A549 (cell line): ENCODE results near the gene TSSC4. TPM values are rescaled to one million over a fixed set of nuclear protein-coding genes. Genes with fewer than 3 reads are reported as not detected.

Source experiments
- ATAC-seq, 2 experiments: fragments of 200-7000 bp in 1 of 2; fragments of >200 bp in 1 of 2; cut with Nextera tagmentation in 1 of 2; cut with Tn5 transposase in 1 of 2; 3 replicates each; pipeline versions ENCODE4 v1.8.0 to v1.9.1; 2018 to 2020; ENCODE audit warnings: mild to moderate bottlenecking in 1 of 2, moderate library complexity in 1 of 2
- CTCF ChIA-PET: fragments of 300-600 bp; sonication (Branson Sonifier 250); formaldehyde crosslinking; extraction: SDS; loops from one replicate; lab custom pipeline; 2021; ENCODE audit warnings: antibody characterized with exemption, inconsistent platforms; lab: Yijun Ruan, JAX
- POLR2A ChIA-PET: fragments of 350-600 bp; formaldehyde crosslinking; extraction: SDS; loops from one replicate; lab custom pipeline; 2021; ENCODE audit warnings: antibody characterized with exemption, inconsistent platforms; lab: Yijun Ruan, JAX
- DNase-seq, 2 experiments: peaks; one replicate each; pipeline versions ENCODE4 v3.0.0 to v3.0.0-alpha.2; 2011 to 2016; ENCODE audit warnings: low read depth in 1 of 2, low spot score in 1 of 2
- FAIRE-seq: peaks from 2 replicates; lab custom pipeline; 2011; peaks lifted over from hg19 to GRCh38; lab: Jason Lieb, UNC
- H3K27ac ChIP-seq, 2 experiments: fragments of >200 bp; sonication (Bioruptor Twin); formaldehyde crosslinking; 3 replicates each; pipeline ENCODE4 v1.5.1; 2016 to 2017
- H3K4me1 ChIP-seq: fragments of >200 bp; sonication (Bioruptor Twin); formaldehyde crosslinking; 3 replicates; pipeline ENCODE4 v1.6.1; 2016
- H3K4me2 ChIP-seq: fragments of >200 bp; sonication (Bioruptor Twin); formaldehyde crosslinking; 3 replicates; pipeline ENCODE4 v1.6.1; 2016
- H3K4me3 ChIP-seq: fragments of >200 bp; sonication (Bioruptor Twin); formaldehyde crosslinking; 3 replicates; pipeline ENCODE4 v1.5.1; 2016
- H3K9me3 ChIP-seq: fragments of >200 bp; sonication (Bioruptor Twin); formaldehyde crosslinking; 3 replicates; pipeline ENCODE4 v1.6.1; 2016
- BHLHE40 ChIP-seq: IDR thresholded peaks from 2 replicates; pipeline ENCODE4 v1.6.1; 2012; ENCODE audit warnings: low read depth, low read length, inconsistent platforms
- CBX2 ChIP-seq: fragments of 200-600 bp; sonication (generic); IDR thresholded peaks from 2 replicates; pipeline ENCODE4 v1.6.1; 2016; ENCODE audit warnings: low read depth, mild to moderate bottlenecking, borderline replicate concordance
- CBX8 ChIP-seq: fragments of 200-600 bp; sonication (generic); IDR thresholded peaks from 2 replicates; pipeline ENCODE4 v1.6.1; 2016
- CEBPB ChIP-seq, 2 experiments: fragments of >200 bp in 1 of 2; sonication (Bioruptor Twin) in 1 of 2; formaldehyde crosslinking in 1 of 2; IDR thresholded peaks; 2 replicates each; pipeline ENCODE4 v1.6.1; 2012 to 2016
- CHD4 ChIP-seq: fragments of 200-600 bp; sonication (generic); IDR thresholded peaks from 2 replicates; pipeline ENCODE4 v1.6.1; 2016; ENCODE audit warnings: antibody characterized with exemption, mild to moderate bottlenecking, borderline replicate concordance
- EHF ChIP-seq: fragments of 250-450 bp; sonication (Bioruptor Pico); IDR thresholded peaks from 2 replicates; pipeline ENCODE4 v1.5.0; 2020; ENCODE audit warnings: mild to moderate bottlenecking
- ESRRA ChIP-seq: fragments of 150-350 bp; IDR thresholded peaks from 2 replicates; pipeline ENCODE4 v1.6.1; 2014; ENCODE audit warnings: mild to moderate bottlenecking, low read length, borderline replicate concordance
- FOSB ChIP-seq: fragments of 250-450 bp; sonication (Bioruptor Pico); IDR thresholded peaks from 2 replicates; pipeline ENCODE4 v1.5.0; 2020; ENCODE audit warnings: mild to moderate bottlenecking, moderate library complexity
- HDAC2 ChIP-seq: fragments of 200-600 bp; sonication (generic); IDR thresholded peaks from 2 replicates; pipeline ENCODE4 v1.6.1; 2016
- HOXA7 ChIP-seq: fragments of 250-450 bp; sonication (Bioruptor Pico); IDR thresholded peaks from 2 replicates; pipeline ENCODE4 v1.5.0; 2020; ENCODE audit warnings: mild to moderate bottlenecking, moderate library complexity
- HOXB13 ChIP-seq: fragments of 250-450 bp; sonication (Bioruptor Pico); IDR thresholded peaks from 2 replicates; pipeline ENCODE4 v1.5.0; 2020; ENCODE audit warnings: low read depth, mild to moderate bottlenecking, moderate library complexity
- JUN ChIP-seq, 2 experiments: fragments of >200 bp; sonication (Bioruptor Twin); formaldehyde crosslinking; IDR thresholded peaks; 2 replicates in 1 of 2; 3 replicates in 1 of 2; pipeline ENCODE4 v1.6.1; 2016 to 2017
- KDM5A ChIP-seq: fragments of 200-600 bp; sonication (generic); IDR thresholded peaks from 2 replicates; pipeline ENCODE4 v1.6.1; 2016; ENCODE audit warnings: antibody characterized with exemption, mild to moderate bottlenecking
- MAFK ChIP-seq: fragments of 450-650 bp; IDR thresholded peaks from 2 replicates; pipeline ENCODE4 v1.6.1; 2014; ENCODE audit not compliant: partially characterized antibody
- MAZ ChIP-seq: fragments of 150-350 bp; IDR thresholded peaks from 2 replicates; pipeline ENCODE4 v1.6.1; 2014; ENCODE audit warnings: antibody characterized with exemption, low read depth, low read length, borderline replicate concordance
- NPAS2 ChIP-seq: fragments of 250-450 bp; sonication (Bioruptor Pico); IDR thresholded peaks from 2 replicates; pipeline ENCODE4 v1.8.0; 2022; ENCODE audit warnings: mild to moderate bottlenecking, moderate library complexity, borderline replicate concordance
- PHF8 ChIP-seq: fragments of 200-600 bp; sonication (generic); IDR thresholded peaks from 2 replicates; pipeline ENCODE4 v1.6.1; 2016; ENCODE audit warnings: low read depth, mild to moderate bottlenecking, antibody characterized with exemption, moderate library complexity, borderline replicate concordance
- POLR2A ChIP-seq: IDR thresholded peaks from 2 replicates; pipeline ENCODE4 v1.6.1; 2012; ENCODE audit warnings: mild to moderate bottlenecking, low read length
- RAD21 ChIP-seq, 2 experiments: fragments of >200 bp in 1 of 2; sonication (Bioruptor Twin) in 1 of 2; formaldehyde crosslinking in 1 of 2; IDR thresholded peaks in 1 of 2; conservative IDR thresholded peaks in 1 of 2; 2 replicates in 1 of 2; 3 replicates in 1 of 2; pipeline ENCODE4 v1.6.1; 2012 to 2018; ENCODE audit warnings: inconsistent platforms in 1 of 2
- RARB ChIP-seq: fragments of 250-450 bp; sonication (Bioruptor Pico); IDR thresholded peaks from 2 replicates; pipeline ENCODE4 v1.8.0; 2021; ENCODE audit warnings: mild to moderate bottlenecking, moderate library complexity
- RCOR1 ChIP-seq: fragments of 150-350 bp; IDR thresholded peaks from 2 replicates; pipeline ENCODE4 v1.6.1; 2014; ENCODE audit warnings: antibody characterized with exemption, low read length, low read depth
- SMC3 ChIP-seq: fragments of >200 bp; sonication (Bioruptor Twin); formaldehyde crosslinking; IDR thresholded peaks from 3 replicates; pipeline ENCODE4 v1.6.1; 2018; ENCODE audit warnings: inconsistent platforms
- ZFP36 ChIP-seq: fragments of 450-650 bp; IDR thresholded peaks from 2 replicates; pipeline ENCODE4 v1.6.1; 2014; ENCODE audit warnings: borderline replicate concordance; ENCODE audit not compliant: partially characterized antibody
- ZNF302 ChIP-seq: fragments of 250-450 bp; sonication (Bioruptor Pico); IDR thresholded peaks from 2 replicates; pipeline ENCODE4 v1.9.0; 2021; ENCODE audit warnings: inconsistent platforms, mild to moderate bottlenecking, moderate library complexity
- WGBS: methylation state at CpG from one replicate; pipeline ENCODE4 v1.1.6; 2017; ENCODE audit errors: missing lambda C conversion rate; 5-methylcytosine and 5-hydroxymethylcytosine counted together
- polyA plus RNA-seq, 4 experiments: library from polyadenylated mRNA; depleted of rRNA in 3 of 4; stranded (reverse); fragments of >200 nt; fragmentation: RNase III in 1 of 4; extraction: RNeasy Plus Mini Kit Qiagen cat#74134 plus additional on column Dnase treatment in 1 of 4; gene quantifications; 2 replicates in 3 of 4; 3 replicates in 1 of 4; pipeline ENCODE4 v1.2.3, GENCODE V29; 2011 to 2017
- TF ChIP-seq, protein P1 (sequence below): fragments of >200 bp; sonication (Bioruptor Twin); formaldehyde crosslinking; IDR thresholded peaks from 3 replicates; pipeline ENCODE4 v1.6.1; 2016
- TF ChIP-seq, protein P2 (sequence below): IDR thresholded peaks from 2 replicates; pipeline ENCODE4 v1.6.1; 2012; ENCODE audit warnings: low read depth, borderline replicate concordance
- TF ChIP-seq, protein P3 (sequence below): fragments of 250-450 bp; sonication (Bioruptor Pico); IDR thresholded peaks from 2 replicates; pipeline ENCODE4 v1.5.0; 2020; ENCODE audit warnings: low read depth, mild to moderate bottlenecking, moderate library complexity

Gene TSSC4
- polyA plus RNA-seq, 2 of the 4 experiments (the other 2 are of a cell fraction) = 21.8 to 45.5 TPM

DNA sequence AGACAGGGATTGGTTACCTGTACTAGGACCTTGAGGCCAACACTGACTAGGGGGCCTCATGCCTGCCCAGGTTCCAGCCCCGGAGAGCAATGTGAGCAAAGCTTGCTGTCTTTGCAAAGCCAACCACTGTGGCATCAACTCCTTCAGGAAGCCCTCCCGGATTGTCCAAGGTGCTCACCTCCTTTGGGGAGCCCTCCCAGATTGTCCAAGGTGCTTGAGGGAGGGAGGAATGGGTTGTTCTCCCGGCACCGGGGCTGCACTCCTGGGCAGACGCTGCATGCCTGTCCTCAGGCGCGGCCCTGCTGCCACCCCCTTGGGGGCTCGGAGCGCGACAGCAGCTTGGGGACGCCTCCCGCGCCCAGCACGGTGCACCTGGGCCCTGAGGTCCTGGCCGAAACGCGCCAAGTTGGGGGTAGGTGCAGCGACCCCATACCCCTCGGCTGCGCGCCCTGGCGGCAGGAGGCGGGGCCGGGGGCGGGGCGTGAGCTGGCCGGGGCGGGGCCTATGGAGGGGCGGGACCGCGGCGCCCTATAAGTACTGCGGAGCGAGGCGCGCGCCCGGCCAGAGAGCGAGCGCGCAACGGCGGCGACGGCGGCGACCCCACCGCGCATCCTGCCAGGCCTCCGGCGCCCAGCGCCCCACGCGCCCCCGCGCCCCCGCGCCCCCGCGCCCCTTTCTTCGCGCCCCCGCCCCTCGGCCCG, 23.6 kb upstream of the TSSC4 start, which contains the start of gene CD81:
CD81 (plus strand) TSS at position 560 of the 701 bp plus-strand sequence. CDS start 240 bp downstream, outside the sequence.
- no peaks in the 10 kb centered on the region for H3K9me3 ChIP-seq
- peak; percentile 38 to 80 for ATAC-seq
- peak; percentile 32 to 41 for DNase-seq
- peak within 1 kb of the TSS; percentile 100 for H3K4me3 ChIP-seq
- peak within 1 kb of the TSS; percentile 91 for H3K4me2 ChIP-seq
- TF ChIP-seq, protein P1, sequence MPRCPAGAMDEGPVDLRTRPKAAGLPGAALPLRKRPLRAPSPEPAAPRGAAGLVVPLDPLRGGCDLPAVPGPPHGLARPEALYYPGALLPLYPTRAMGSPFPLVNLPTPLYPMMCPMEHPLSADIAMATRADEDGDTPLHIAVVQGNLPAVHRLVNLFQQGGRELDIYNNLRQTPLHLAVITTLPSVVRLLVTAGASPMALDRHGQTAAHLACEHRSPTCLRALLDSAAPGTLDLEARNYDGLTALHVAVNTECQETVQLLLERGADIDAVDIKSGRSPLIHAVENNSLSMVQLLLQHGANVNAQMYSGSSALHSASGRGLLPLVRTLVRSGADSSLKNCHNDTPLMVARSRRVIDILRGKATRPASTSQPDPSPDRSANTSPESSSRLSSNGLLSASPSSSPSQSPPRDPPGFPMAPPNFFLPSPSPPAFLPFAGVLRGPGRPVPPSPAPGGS = peak; percentile 69; the same call in 2 of the 3 replicates
- TF ChIP-seq MAZ (no peak), NPAS2 (no peak), ZFP36 (peak; percentile 91), CEBPB (IDR thresholded peaks at IDR 0.05) (no peak), ESRRA (no peak), EHF (CRISPR knock-in tag) (no peak), JUN (IDR thresholded peaks at IDR 0.05) (peak in 1 of 2 experiments; percentile 60; a peak in 1 of 5 replicates), HOXB13 (CRISPR knock-in tag) (no peak), POLR2A (peak; percentile 89), KDM5A (no peak), HDAC2 (no peak)
- FAIRE-seq = no peak
- ChIA-PET POLR2A (interaction anchor here (0.5 to 2.8 kb wide), 14 partner anchors 9 to 1871 kb away, joined by 3 to 26 read pairs (median 4); partner anchors contain the start of gene TSSC4), CTCF (interaction anchor here (1.2 to 3.8 kb wide), 6 partner anchors 10 to 156 kb away, joined by 3 to 19 read pairs (median 4); partner anchors contain the start of gene TSSC4)
- H3K4me1 ChIP-seq = peaks cover 32% of the 10 kb centered on the region
- peak within 1 kb of the TSS; percentile 92 to 98 for H3K27ac ChIP-seq
- 36% methylated on average over 4 of the region's 65 CpGs for WGBS

DNA sequence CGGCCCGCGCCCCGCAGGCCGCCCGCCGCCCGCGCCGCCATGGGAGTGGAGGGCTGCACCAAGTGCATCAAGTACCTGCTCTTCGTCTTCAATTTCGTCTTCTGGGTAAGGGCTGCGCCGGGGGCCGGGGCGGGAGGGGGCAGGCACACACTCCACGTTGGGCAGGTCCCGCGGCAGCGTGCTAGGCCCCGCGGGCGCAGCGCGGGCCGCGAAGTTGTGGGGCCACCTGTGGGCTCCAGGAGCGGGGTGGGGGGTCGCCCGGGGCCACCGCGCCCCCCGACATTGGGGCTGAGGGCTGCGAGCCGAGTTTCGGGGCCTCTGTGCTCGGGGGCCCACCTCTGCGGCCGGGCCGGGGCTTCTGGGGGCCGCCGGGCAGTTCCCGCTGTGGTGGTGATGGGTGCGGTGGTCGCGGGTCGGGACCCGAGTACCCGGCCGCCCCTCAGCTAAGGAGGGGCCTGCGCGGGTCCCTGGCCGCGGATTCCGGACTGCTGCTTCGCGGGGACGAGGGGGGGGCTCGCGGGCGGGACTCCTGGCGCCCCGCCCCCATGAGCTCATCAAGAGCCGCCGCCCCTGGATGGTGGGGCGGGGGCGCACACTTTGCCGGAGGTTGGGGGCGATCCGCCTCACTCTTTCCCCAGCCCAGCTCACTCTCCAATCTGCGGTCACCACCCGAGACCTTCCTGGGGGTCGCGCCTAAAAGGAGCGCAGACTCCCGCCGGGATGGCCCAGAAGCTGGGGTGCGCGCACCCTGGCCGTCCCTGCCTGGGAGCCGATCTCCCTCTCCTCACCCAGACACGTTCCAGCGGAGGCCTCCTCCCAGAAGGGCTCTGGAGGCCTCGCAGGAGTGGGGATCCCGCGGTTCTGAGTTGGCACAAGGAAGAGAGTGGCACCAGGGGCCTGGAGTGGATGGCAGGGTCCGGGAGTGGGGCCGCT, 22.8 kb upstream of the TSSC4 start:
- WGBS = 5% methylated on average over 8 of the region's 88 CpGs
- TF ChIP-seq, protein P2, sequence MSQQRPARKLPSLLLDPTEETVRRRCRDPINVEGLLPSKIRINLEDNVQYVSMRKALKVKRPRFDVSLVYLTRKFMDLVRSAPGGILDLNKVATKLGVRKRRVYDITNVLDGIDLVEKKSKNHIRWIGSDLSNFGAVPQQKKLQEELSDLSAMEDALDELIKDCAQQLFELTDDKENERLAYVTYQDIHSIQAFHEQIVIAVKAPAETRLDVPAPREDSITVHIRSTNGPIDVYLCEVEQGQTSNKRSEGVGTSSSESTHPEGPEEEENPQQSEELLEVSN = no peak
- peak; percentile 74; the same call in 1 of the 2 replicates for TF ChIP-seq PHF8
- ATAC-seq (peak; percentile 25 to 59; a peak in 5 of 6 replicates), FAIRE-seq (no peak), DNase-seq (peak; percentile 37 to 41)
- H3K4me1 ChIP-seq = peaks cover 39% of the 10 kb centered on the region
- ChIA-PET CTCF (interaction anchor here (0.9 to 3.8 kb wide), 4 partner anchors 11 to 155 kb away, joined by 4 to 19 read pairs (median 4); partner anchors contain the start of gene TSSC4), POLR2A (interaction anchor here (0.6 to 2.8 kb wide), 10 partner anchors 10 to 73 kb away, joined by 3 to 26 read pairs (median 6); partner anchors contain the start of gene TSSC4)
- H3K9me3 ChIP-seq = no peaks in the 10 kb centered on the region
- peak overlapping the region; percentile 92 to 98 for H3K27ac ChIP-seq
- peak overlapping the region; percentile 100 for H3K4me3 ChIP-seq
- H3K4me2 ChIP-seq = peak overlapping the region; percentile 91

DNA sequence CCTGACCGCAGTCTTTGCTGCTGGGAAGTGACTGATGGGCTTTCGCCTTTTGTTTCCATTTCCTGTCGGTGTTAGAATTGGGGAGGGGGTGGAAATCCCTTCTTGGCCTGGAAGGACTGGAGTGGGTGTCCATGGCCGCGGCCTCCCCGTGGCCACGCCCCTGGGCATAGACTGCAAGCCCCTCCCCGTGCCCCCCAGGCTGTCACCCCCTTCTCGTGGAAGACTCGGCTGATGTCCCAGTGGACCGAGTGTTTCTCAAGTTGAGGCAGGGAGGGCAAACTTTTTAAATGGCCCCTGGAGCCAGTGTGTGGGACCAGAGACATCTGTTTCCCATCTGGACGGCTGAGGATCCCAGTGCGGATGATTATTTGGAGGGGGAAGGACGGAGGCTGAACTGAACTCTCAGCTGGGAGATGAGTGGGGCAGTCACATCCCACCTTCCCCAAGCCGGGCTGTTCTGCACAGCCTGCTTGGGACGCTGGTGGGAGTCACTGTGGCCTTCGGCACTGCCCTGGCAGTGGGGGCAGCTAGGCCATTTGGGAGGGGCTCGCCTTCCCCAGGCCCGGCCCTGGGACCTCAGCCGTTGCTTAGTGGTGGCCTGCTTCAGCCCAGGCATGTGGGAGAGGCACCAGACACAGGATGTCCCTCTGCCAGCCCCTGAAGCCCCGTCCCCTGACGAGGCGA, 21.9 kb upstream of the TSSC4 start:
- ChIA-PET POLR2A (interaction anchor here (0.6 to 2.8 kb wide), 8 partner anchors 9 to 74 kb away, joined by 3 to 26 read pairs (median 5); partner anchors contain the start of gene TSSC4), CTCF (interaction anchor here (0.7 to 3.8 kb wide), 3 partner anchors 21 to 42 kb away, joined by 3 to 19 read pairs (median 4); partner anchors contain the start of gene TSSC4)
- Histone ChIP-seq H3K4me3 (peak overlapping the region; percentile 100), H3K4me1 (peaks cover 48% of the 10 kb centered on the region), H3K9me3 (no peaks in the 10 kb centered on the region), H3K27ac (peak overlapping the region; percentile 92 to 98), H3K4me2 (peak overlapping the region; percentile 91)
- TF ChIP-seq CBX8 = no peak
- TF ChIP-seq, protein P3, sequence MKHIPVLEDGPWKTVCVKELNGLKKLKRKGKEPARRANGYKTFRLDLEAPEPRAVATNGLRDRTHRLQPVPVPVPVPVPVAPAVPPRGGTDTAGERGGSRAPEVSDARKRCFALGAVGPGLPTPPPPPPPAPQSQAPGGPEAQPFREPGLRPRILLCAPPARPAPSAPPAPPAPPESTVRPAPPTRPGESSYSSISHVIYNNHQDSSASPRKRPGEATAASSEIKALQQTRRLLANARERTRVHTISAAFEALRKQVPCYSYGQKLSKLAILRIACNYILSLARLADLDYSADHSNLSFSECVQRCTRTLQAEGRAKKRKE (CRISPR knock-in tag) = no peak
- no peak for TF ChIP-seq ZFP36
- no peak for TF ChIP-seq CHD4
- TF ChIP-seq RARB (CRISPR knock-in tag) = no peak
- TF ChIP-seq PHF8 = no peak
- TF ChIP-seq CBX2 = no peak
- TF ChIP-seq EHF (CRISPR knock-in tag) = no peak
- TF ChIP-seq POLR2A = no peak
- TF ChIP-seq RCOR1 = no peak
- no peak for TF ChIP-seq BHLHE40
- no peak for TF ChIP-seq ZNF302
- TF ChIP-seq MAFK = no peak
- TF ChIP-seq RAD21 (conservative IDR thresholded peaks at IDR 0.05 in 1 of 2, IDR thresholded peaks at IDR 0.05 in 1 of 2) = no peak
- TF ChIP-seq SMC3 = no peak
- no peak for TF ChIP-seq KDM5A
- no peak for TF ChIP-seq FOSB (CRISPR knock-in tag)
- TF ChIP-seq HOXA7 (CRISPR knock-in tag) = no peak
- FAIRE-seq = no peak
- DNase-seq = no peak
- no peak for ATAC-seq
- 46% methylated on average over 15 of the region's 23 CpGs for WGBS
